ENCODE measurements around the gene SCAPER.
"Not testable (repeated sequence)": the region's sequence is repeated elsewhere in the genome, so short reads cannot be mapped to it uniquely, and the experiment has no call there.

The SCAPER gene

GRCh38 chr15:76309601-76310330 lies 595.4 kb downstream of the SCAPER start:
- ChIA-PET POLR2A (no interaction called here), CTCF (interaction anchor here (0.9 to 1.5 kb wide), 4 partner anchors 9 to 143 kb away, joined by 3 to 5 read pairs (median 4); no protein-coding TSS in a partner anchor)
- TF ChIP-seq CTCF (IDR thresholded peaks at IDR 0.05; ENCODE audit: control extremely low read depth, extremely low read depth, low read depth, missing control alignments) = no peak
- no peak for DNase-seq (ENCODE audit: extremely low spot score)

GRCh38 chr15:76303909-76304308 lies 601.2 kb downstream of the SCAPER start:
- ChIA-PET CTCF (no interaction called here), POLR2A (no interaction called here)
- DNase-seq (ENCODE audit: extremely low spot score) = no peak
- no peak for TF ChIP-seq CTCF (IDR thresholded peaks at IDR 0.05; ENCODE audit: control extremely low read depth, extremely low read depth, low read depth, missing control alignments)

- CTCF ChIA-PET = interaction anchor here (1.0 to 1.3 kb wide), 5 partner anchors 11 to 15 kb away, joined by 3 to 4 read pairs (median 3); no protein-coding TSS in a partner anchor
- no peak for DNase-seq (ENCODE audit: extremely low spot score)
- POLR2A ChIA-PET = no interaction called here
- TF ChIP-seq CTCF (IDR thresholded peaks at IDR 0.05; ENCODE audit: control extremely low read depth, extremely low read depth, low read depth, missing control alignments) = no peak
Measured at GRCh38 chr15:76299786-76300185, 605.4 kb downstream of the SCAPER start.

- no peak for DNase-seq (ENCODE audit: extremely low spot score)
- POLR2A ChIA-PET = no interaction called here
- CTCF ChIA-PET = interaction anchor here (1.0 to 1.3 kb wide), 3 partner anchors 12 to 23 kb away, joined by 3 to 4 read pairs (median 3); no protein-coding TSS in a partner anchor
- TF ChIP-seq CTCF (IDR thresholded peaks at IDR 0.05; ENCODE audit: control extremely low read depth, extremely low read depth, low read depth, missing control alignments) = no peak
Measured at GRCh38 chr15:76298986-76299385, 606.2 kb downstream of the SCAPER start.

GRCh38 chr15:76297951-76298350 lies 607.2 kb downstream of the SCAPER start:
- CTCF ChIA-PET = interaction anchor here (1.0 to 1.7 kb wide), 3 partner anchors 9 to 48 kb away, joined by 3 to 7 read pairs (median 3); no protein-coding TSS in a partner anchor
- POLR2A ChIA-PET; DNase-seq (ENCODE audit: extremely low spot score): not testable (repeated sequence)
